BJ (cell line): ENCODE results near the gene DNAJA1. TPM values are rescaled to one million over a fixed set of nuclear protein-coding genes. Genes with fewer than 3 reads are reported as not detected.

Source experiments
- CTCF ChIA-PET: fragments of 350-600 bp; formaldehyde crosslinking; extraction: SDS; loops from one replicate; lab custom pipeline; 2021; ENCODE audit warnings: antibody characterized with exemption, inconsistent platforms; lab: Yijun Ruan, JAX
- POLR2A ChIA-PET: fragments of 300-600 bp; sonication (Branson Sonifier 250); formaldehyde crosslinking; extraction: SDS; loops from one replicate; lab custom pipeline; 2021; ENCODE audit warnings: antibody characterized with exemption; lab: Charles Lee
- DNase-seq: peaks from one replicate; pipeline ENCODE4 v3.0.0-alpha.2; 2011; ENCODE audit warnings: low read depth
- H3K27me3 ChIP-seq: 2 replicates; pipeline ENCODE4 v1.6.0; 2011; ENCODE audit warnings: low read length; ENCODE audit not compliant: control insufficient read depth, insufficient read depth
- H3K36me3 ChIP-seq: 2 replicates; pipeline ENCODE4 v1.5.1; 2011; ENCODE audit warnings: low read length; ENCODE audit not compliant: control insufficient read depth, insufficient read depth
- H3K4me3 ChIP-seq: 2 replicates; pipeline ENCODE4 v1.5.1; 2011; ENCODE audit warnings: low read depth, mild to moderate bottlenecking, control low read depth, low read length
- polyA plus RNA-seq: library from polyadenylated mRNA; depleted of rRNA; stranded (reverse); fragments of >200 nt; gene quantifications from 2 replicates; pipeline ENCODE4 v1.2.3, GENCODE V29; 2011
- TF ChIP-seq, protein P1 (sequence below): IDR thresholded peaks from 2 replicates; pipeline ENCODE4 v1.5.1; 2011; ENCODE audit warnings: low read depth, mild to moderate bottlenecking, control low read depth, inconsistent platforms, low read length, moderate library complexity; ENCODE audit not compliant: insufficient read depth

Gene DNAJA1
- polyA plus RNA-seq, 1 experiment = 49.7 TPM

DNA sequence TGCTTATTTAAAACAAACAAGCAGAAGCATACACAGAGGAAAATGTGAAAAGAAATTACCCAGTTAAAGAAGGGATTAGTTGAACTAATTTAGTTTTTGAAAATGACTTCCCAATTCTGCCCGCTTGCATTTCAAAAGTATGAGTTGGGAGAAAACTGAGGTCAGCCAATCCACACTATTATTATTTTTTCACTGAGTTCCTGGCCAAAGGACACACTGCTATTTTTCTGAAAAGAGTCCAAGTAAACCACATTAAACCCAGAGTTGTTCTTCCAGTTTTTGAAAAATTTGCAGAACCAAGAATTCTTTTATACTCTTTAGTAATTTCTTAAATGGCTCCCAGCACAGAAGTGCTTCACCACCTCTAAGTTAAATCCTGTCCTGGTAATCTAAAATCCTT, 43.9 kb downstream of the DNAJA1 start:
- DNase-seq = no peak
- no peaks in the 10 kb centered on the region for H3K27me3 ChIP-seq
- CTCF ChIA-PET = no interaction called here
- no peak overlapping the region for H3K4me3 ChIP-seq
- H3K36me3 ChIP-seq = peaks cover 8% of the 10 kb centered on the region
- POLR2A ChIA-PET = no interaction called here
- TF ChIP-seq, protein P1, sequence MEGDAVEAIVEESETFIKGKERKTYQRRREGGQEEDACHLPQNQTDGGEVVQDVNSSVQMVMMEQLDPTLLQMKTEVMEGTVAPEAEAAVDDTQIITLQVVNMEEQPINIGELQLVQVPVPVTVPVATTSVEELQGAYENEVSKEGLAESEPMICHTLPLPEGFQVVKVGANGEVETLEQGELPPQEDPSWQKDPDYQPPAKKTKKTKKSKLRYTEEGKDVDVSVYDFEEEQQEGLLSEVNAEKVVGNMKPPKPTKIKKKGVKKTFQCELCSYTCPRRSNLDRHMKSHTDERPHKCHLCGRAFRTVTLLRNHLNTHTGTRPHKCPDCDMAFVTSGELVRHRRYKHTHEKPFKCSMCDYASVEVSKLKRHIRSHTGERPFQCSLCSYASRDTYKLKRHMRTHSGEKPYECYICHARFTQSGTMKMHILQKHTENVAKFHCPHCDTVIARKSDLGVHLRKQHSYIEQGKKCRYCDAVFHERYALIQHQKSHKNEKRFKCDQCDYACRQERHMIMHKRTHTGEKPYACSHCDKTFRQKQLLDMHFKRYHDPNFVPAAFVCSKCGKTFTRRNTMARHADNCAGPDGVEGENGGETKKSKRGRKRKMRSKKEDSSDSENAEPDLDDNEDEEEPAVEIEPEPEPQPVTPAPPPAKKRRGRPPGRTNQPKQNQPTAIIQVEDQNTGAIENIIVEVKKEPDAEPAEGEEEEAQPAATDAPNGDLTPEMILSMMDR = no peak

DNA sequence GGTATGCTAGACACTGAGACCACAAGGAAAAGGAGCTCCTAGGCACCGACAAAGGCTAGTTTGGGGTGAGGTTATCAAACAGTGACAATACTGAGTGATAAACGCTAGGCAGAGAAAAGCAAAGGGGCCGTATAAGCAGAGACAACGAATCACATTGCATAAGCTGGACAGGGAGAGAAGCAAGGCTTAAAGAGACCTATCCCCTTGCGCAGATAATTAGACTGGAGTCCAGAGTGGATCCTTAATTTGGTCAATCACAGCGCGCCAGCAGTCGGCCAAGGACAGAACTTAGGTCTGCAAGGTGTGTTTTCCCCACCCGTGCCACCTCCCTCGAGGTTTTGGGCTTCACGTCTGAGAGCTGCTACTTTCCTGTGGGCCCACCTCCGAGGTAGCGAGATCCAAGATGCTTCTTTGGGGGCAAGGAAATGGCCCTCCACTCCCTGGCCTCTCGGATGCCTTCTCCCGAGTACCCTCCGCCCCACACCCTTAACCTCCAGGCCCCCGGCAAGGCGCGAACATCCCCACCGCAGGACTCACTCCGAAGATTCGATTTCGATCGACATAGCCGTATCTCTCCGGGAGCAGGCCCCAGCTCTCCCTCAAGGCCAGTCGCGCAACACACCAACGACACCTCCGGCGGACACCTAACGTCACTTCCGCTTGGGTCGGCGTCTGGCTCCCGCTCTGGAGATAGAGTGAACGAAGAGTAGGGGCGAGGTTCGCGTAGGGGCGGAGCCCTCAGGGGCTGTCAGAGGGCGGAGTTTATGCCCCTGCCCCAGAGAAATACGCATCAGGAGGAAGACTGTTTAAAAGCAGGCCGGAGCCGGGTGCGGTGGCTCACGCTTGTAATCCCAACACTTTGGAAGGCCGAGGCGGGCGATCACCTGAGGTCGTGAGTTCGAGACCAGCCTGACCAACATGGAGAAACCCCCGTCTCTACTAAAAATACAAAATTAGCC, 51.3 kb downstream of the DNAJA1 start, which contains the start of gene SMU1:
TSS of gene SMU1 (minus strand) at position 629 of the 959 bp plus-strand sequence. CDS start at position 563, 66 bp downstream.
- ChIA-PET POLR2A (interaction anchor here (0.5 to 0.7 kb wide), 3 partner anchors 12 to 1070 kb away, joined by 3 to 13 read pairs (median 3); partner anchors contain the start of gene B4GALT1), CTCF (interaction anchor here (0.7 to 4.6 kb wide), 3 partner anchors 150 to 1571 kb away, joined by 3 to 50 read pairs (median 3); no protein-coding TSS in a partner anchor)
- no peaks in the 10 kb centered on the region for H3K27me3 ChIP-seq
- H3K36me3 ChIP-seq = peaks cover 3% of the 10 kb centered on the region
- TF ChIP-seq, protein P1 = no peak
- peak; percentile 89 for DNase-seq
- H3K4me3 ChIP-seq = peak within 1 kb of the TSS; percentile 61

DNA sequence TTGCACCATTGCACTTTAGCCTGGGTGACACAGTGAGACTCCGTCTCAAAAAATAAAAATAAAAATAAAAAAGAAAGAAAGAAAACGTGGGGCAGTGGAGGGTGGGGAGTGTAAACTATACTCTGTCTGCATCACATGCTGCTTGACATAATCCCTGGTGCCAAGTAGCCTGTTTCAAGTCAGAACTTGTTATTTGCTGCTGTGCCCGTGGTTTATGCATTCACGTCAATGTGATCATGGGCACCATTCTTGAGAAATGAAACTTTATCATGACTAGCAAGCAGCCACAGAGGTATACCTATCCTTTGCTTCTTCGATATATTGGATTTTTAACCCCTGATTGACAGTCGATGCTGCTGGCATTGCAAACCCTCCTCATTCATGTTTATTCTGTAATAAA, 55.5 kb downstream of the DNAJA1 start:
- CTCF ChIA-PET = interaction anchor here (0.6 to 4.6 kb wide), 7 partner anchors 87 to 157 kb away, joined by 3 to 50 read pairs (median 4); partner anchors contain the start of gene B4GALT1

DNA sequence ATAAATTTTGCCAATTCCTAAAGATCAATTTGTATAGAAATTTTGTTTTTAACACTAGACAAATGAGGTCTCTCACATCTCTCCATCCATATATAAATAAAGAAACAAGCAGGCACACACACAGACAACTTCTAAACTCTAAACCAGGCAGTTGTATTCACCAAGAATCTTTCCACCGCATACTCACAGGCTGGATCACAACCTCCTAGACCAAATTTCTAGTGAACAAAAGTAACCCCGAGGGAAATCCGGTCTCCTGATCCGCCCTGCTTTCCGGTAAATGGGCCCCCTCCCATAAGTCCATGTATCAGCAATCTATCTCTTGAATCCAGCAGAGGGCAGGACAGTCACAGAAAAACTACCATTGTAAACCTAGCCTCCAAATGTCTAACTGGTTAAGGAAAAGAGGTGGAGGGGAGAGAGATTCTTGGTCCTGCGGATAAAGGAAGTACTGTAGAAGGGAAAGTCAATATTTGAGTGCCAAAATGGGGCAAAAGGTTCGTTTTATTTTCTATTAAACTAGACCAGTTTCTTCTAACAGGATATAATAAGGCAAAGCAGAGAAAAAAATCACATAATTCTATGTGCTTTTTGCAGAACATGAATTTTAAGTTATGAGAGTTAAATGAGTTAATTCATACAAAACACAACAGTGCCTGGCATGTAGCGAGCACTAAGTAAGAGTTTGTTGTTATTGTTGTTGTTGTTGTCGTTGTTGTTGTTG, 56.2 kb downstream of the DNAJA1 start:
- Histone ChIP-seq H3K4me3 (no peak overlapping the region), H3K27me3 (no peaks in the 10 kb centered on the region), H3K36me3 (no peaks in the 10 kb centered on the region)
- TF ChIP-seq, protein P1 = peak; percentile 75
- ChIA-PET POLR2A (no interaction called here), CTCF (interaction anchor here (0.6 to 4.6 kb wide), 6 partner anchors 86 to 156 kb away, joined by 3 to 50 read pairs (median 4); partner anchors contain the start of gene B4GALT1)
- peak; percentile 47 for DNase-seq

More for the DNA sequence above, 55.5 kb downstream of the DNAJA1 start:
- H3K36me3 ChIP-seq = no peaks in the 10 kb centered on the region
- no peaks in the 10 kb centered on the region for H3K27me3 ChIP-seq
- no peak overlapping the region for H3K4me3 ChIP-seq
- DNase-seq = no peak
- POLR2A ChIA-PET = no interaction called here
- TF ChIP-seq, protein P1 = no peak
